IPS-20b (cell line): Measurements from ENCODE around the gene TTC33.
"Not testable (repeated sequence)": the region's sequence is repeated elsewhere in the genome, so short reads cannot be mapped to it uniquely, and the experiment has no call there.

Experiments used
- H3K27ac ChIP-seq: one replicate; pipeline ENCODE4 v1.5.1; 2013; ENCODE audit warnings: low read length
- H3K27me3 ChIP-seq: 2 replicates; pipeline ENCODE4 v1.6.1; 2013; ENCODE audit warnings: mild to moderate bottlenecking, low read length, inconsistent platforms; ENCODE audit not compliant: insufficient read depth
- H3K36me3 ChIP-seq: 2 replicates; pipeline ENCODE4 v1.6.1; 2013; ENCODE audit warnings: low read depth, mild to moderate bottlenecking, inconsistent platforms, low read length, moderate library complexity; ENCODE audit not compliant: insufficient read depth
- H3K4me1 ChIP-seq: 2 replicates; pipeline ENCODE4 v1.6.1; 2013; ENCODE audit warnings: mild to moderate bottlenecking, control low read depth, inconsistent platforms, low read length, moderate library complexity; ENCODE audit not compliant: insufficient read depth
- H3K4me3 ChIP-seq: 2 replicates; pipeline ENCODE4 v1.5.1; 2013; ENCODE audit warnings: mild to moderate bottlenecking, low read length, inconsistent platforms
- H3K9ac ChIP-seq: 2 replicates; pipeline ENCODE4 v1.6.1; 2013; ENCODE audit warnings: low read depth, mild to moderate bottlenecking, inconsistent platforms, low read length, moderate library complexity
- H3K9me3 ChIP-seq: 2 replicates; pipeline ENCODE4 v1.6.1; 2013; ENCODE audit warnings: mild to moderate bottlenecking, low read depth, low read length, inconsistent platforms; ENCODE audit not compliant: insufficient read depth

TTC33 gene

GRCh38 chr5:40569546-40570270 lies 186.1 kb downstream of the TTC33 start:
- Histone ChIP-seq H3K4me1 (no peaks in the 10 kb centered on the region), H3K36me3 (no peaks in the 10 kb centered on the region), H3K9ac (no peak overlapping the region), H3K27me3 (no peaks in the 10 kb centered on the region), H3K4me3 (no peak overlapping the region), H3K27ac (no peak overlapping the region), H3K9me3 (no peaks in the 10 kb centered on the region)

GRCh38 chr5:40568548-40568947 lies 187.2 kb downstream of the TTC33 start:
- H3K9ac ChIP-seq: no peak overlapping the region
- no peaks in the 10 kb centered on the region for H3K4me1 ChIP-seq
- H3K27me3 ChIP-seq: no peaks in the 10 kb centered on the region
- H3K36me3 ChIP-seq: no peaks in the 10 kb centered on the region
- no peak overlapping the region for H3K4me3 ChIP-seq
- no peak overlapping the region for H3K27ac ChIP-seq
- no peaks in the 10 kb centered on the region for H3K9me3 ChIP-seq

GRCh38 chr5:40563173-40563572 lies 192.6 kb downstream of the TTC33 start:
- not testable (repeated sequence) for H3K9me3 ChIP-seq, H3K36me3 ChIP-seq, H3K27me3 ChIP-seq, H3K9ac ChIP-seq, H3K4me3 ChIP-seq, H3K4me1 ChIP-seq, H3K27ac ChIP-seq

- Histone ChIP-seq H3K36me3 (no peaks in the 10 kb centered on the region), H3K9me3 (no peaks in the 10 kb centered on the region), H3K27ac (no peak overlapping the region), H3K9ac (no peak overlapping the region), H3K27me3 (no peaks in the 10 kb centered on the region), H3K4me3 (no peak overlapping the region), H3K4me1 (no peaks in the 10 kb centered on the region)
Measured at GRCh38 chr5:40560474-40561110, 195.2 kb downstream of the TTC33 start.

GRCh38 chr5:40559306-40559705 lies 196.5 kb downstream of the TTC33 start:
- no peaks in the 10 kb centered on the region for H3K9me3 ChIP-seq
- H3K4me1 ChIP-seq: no peaks in the 10 kb centered on the region
- no peaks in the 10 kb centered on the region for H3K27me3 ChIP-seq
- H3K4me3 ChIP-seq: no peak overlapping the region
- no peak overlapping the region for H3K9ac ChIP-seq
- no peak overlapping the region for H3K27ac ChIP-seq
- H3K36me3 ChIP-seq: no peaks in the 10 kb centered on the region

- Histone ChIP-seq H3K36me3 (no peaks in the 10 kb centered on the region), H3K4me3 (no peak overlapping the region), H3K4me1 (no peaks in the 10 kb centered on the region; the same call in 1 of the 2 replicates), H3K27me3 (no peaks in the 10 kb centered on the region), H3K9me3 (no peaks in the 10 kb centered on the region), H3K27ac (no peak overlapping the region), H3K9ac (no peak overlapping the region)
Measured at GRCh38 chr5:40557501-40557900, 198.3 kb downstream of the TTC33 start.

- no peaks in the 10 kb centered on the region; the same call in 1 of the 2 replicates for H3K4me1 ChIP-seq
- H3K27ac ChIP-seq: no peak overlapping the region
- no peak overlapping the region for H3K9ac ChIP-seq
- no peaks in the 10 kb centered on the region for H3K36me3 ChIP-seq
- no peaks in the 10 kb centered on the region for H3K27me3 ChIP-seq
- H3K4me3 ChIP-seq: no peak overlapping the region
- no peaks in the 10 kb centered on the region for H3K9me3 ChIP-seq
Measured at GRCh38 chr5:40556811-40557210, 198.9 kb downstream of the TTC33 start.

- no peaks in the 10 kb centered on the region; the same call in 1 of the 2 replicates for H3K4me1 ChIP-seq
- no peaks in the 10 kb centered on the region for H3K27me3 ChIP-seq
- no peaks in the 10 kb centered on the region for H3K9me3 ChIP-seq
- H3K27ac ChIP-seq: no peak overlapping the region
- H3K36me3 ChIP-seq: no peaks in the 10 kb centered on the region
- no peak overlapping the region for H3K4me3 ChIP-seq
- H3K9ac ChIP-seq: no peak overlapping the region
Measured at GRCh38 chr5:40555886-40556285, 199.9 kb downstream of the TTC33 start.

- Histone ChIP-seq H3K9ac (no peak overlapping the region), H3K36me3 (no peaks in the 10 kb centered on the region), H3K4me1 (no peaks in the 10 kb centered on the region; the same call in 1 of the 2 replicates), H3K9me3 (no peaks in the 10 kb centered on the region), H3K27ac (no peak overlapping the region), H3K4me3 (no peak overlapping the region), H3K27me3 (no peaks in the 10 kb centered on the region)
Measured at GRCh38 chr5:40554813-40555212, 200.9 kb downstream of the TTC33 start.

- H3K36me3 ChIP-seq: no peaks in the 10 kb centered on the region
- no peak overlapping the region for H3K27ac ChIP-seq
- no peaks in the 10 kb centered on the region for H3K27me3 ChIP-seq
- no peak overlapping the region for H3K4me3 ChIP-seq
- no peak overlapping the region for H3K9ac ChIP-seq
- H3K4me1 ChIP-seq: no peaks in the 10 kb centered on the region; the same call in 1 of the 2 replicates
- no peaks in the 10 kb centered on the region for H3K9me3 ChIP-seq
Measured at GRCh38 chr5:40554054-40554453, 201.7 kb downstream of the TTC33 start.

GRCh38 chr5:40552981-40553380 lies 202.8 kb downstream of the TTC33 start:
- H3K9me3 ChIP-seq: no peaks in the 10 kb centered on the region; the same call in 1 of the 2 replicates
- H3K9ac ChIP-seq: no peak overlapping the region
- no peaks in the 10 kb centered on the region; the same call in 1 of the 2 replicates for H3K4me1 ChIP-seq
- no peak overlapping the region for H3K27ac ChIP-seq
- no peaks in the 10 kb centered on the region for H3K27me3 ChIP-seq
- H3K36me3 ChIP-seq: no peaks in the 10 kb centered on the region
- H3K4me3 ChIP-seq: no peak overlapping the region
